Tibial nerve (tissue), 4 donors: Measurements from ENCODE around the gene CYTH4. TPM values are rescaled to one million over a fixed set of nuclear protein-coding genes. Genes with fewer than 3 reads are reported as not detected.
A peak's percentile ranks its signal among the peaks of the same experiment; 100 is the strongest.

Source experiments
- DNase-seq, 2 donors: peaks; one replicate each; pipeline ENCODE4 v3.0.0-alpha.2; 2019; ENCODE audit warnings: low spot score in 2 of 2
- H3K27ac ChIP-seq, 4 donors: fragments of 200-600 bp; sonication (generic) in 3 of 4; one replicate each; pipeline ENCODE4 v1.5.1; 2017 to 2019; ENCODE audit warnings: mild to moderate bottlenecking in 1 of 4
- H3K27me3 ChIP-seq, 2 donors: fragments of 200-600 bp; sonication (generic) in 1 of 2; one replicate each; pipeline versions ENCODE4 v1.5.1 to v1.6.0; 2017 to 2019
- H3K36me3 ChIP-seq, 3 donors: fragments of 200-600 bp; sonication (generic); one replicate each; pipeline ENCODE4 v1.5.1; 2018 to 2019
- H3K4me1 ChIP-seq, 4 donors: fragments of 200-600 bp; sonication (generic) in 3 of 4; one replicate each; pipeline ENCODE4 v1.5.1; 2017 to 2019
- H3K4me3 ChIP-seq, 4 donors: fragments of 200-600 bp; sonication (generic) in 3 of 4; one replicate each; pipeline ENCODE4 v1.5.1; 2017 to 2019; ENCODE audit warnings: mild to moderate bottlenecking in 1 of 4, moderate library complexity in 1 of 4
- H3K9me3 ChIP-seq, 4 donors: fragments of 200-600 bp; sonication (generic) in 3 of 4; one replicate each; pipeline ENCODE4 v1.5.1; 2017 to 2019
- CTCF ChIP-seq, 5 experiments: fragments of 200-600 bp in 3 of 5; fragments of 450-650 bp in 2 of 5; sonication (generic) in 3 of 5; IDR thresholded peaks; one replicate each; pipeline ENCODE4 v1.5.1; 2016 to 2019; ENCODE audit warnings: antibody characterized with exemption in 5 of 5, mild to moderate bottlenecking in 3 of 5, moderate library complexity in 2 of 5
- EP300 ChIP-seq, 2 donors: sonication (generic); formaldehyde crosslinking; IDR thresholded peaks; one replicate each; pipeline ENCODE4 v1.6.1; 2017; ENCODE audit warnings: antibody characterized with exemption in 2 of 2, mild to moderate bottlenecking in 1 of 2
- POLR2A ChIP-seq, 2 donors: fragments of 450-650 bp; IDR thresholded peaks; one replicate each; pipeline ENCODE4 v1.6.1; 2017; ENCODE audit warnings: antibody characterized with exemption in 2 of 2, mild to moderate bottlenecking in 2 of 2, moderate library complexity in 2 of 2
- WGBS, 2 donors: methylation state at CpG; one replicate each; pipeline ENCODE4 v1.1.5; 2018; 5-methylcytosine and 5-hydroxymethylcytosine counted together
- total RNA-seq, 4 donors: library from RNA; depleted of rRNA; stranded (reverse); fragments of >200 nt; gene quantifications; one replicate each; pipeline ENCODE4 v1.1.0, GENCODE V29; 2016

Gene CYTH4
- total RNA-seq, 4 donors from 2014 or later, result 7.7 to 27.3 (median 19.0) TPM

GRCh38 chr22:37267661-37268413 lies 14.5 kb upstream of the CYTH4 start:
- peak overlapping the region in 2 of 4 donors; percentile 43 to 51 for H3K4me3 ChIP-seq
- peak overlapping the region in 1 of 4 donors; percentile 59 for H3K27ac ChIP-seq
- peaks cover 0 to 19% (median 0%) of the 10 kb centered on the region in 4 donors for H3K9me3 ChIP-seq
- 69 to 72% methylated on average over 11 of the region's 11 CpGs for WGBS, 2 donors
- peaks cover 0 to 10% (median 0%) of the 10 kb centered on the region in 4 donors for H3K4me1 ChIP-seq
- DNase-seq, result no peak
- peaks cover 0 to 26% of the 10 kb centered on the region in 2 donors for H3K27me3 ChIP-seq
- H3K36me3 ChIP-seq, result no peaks in the 10 kb centered on the region
- TF ChIP-seq EP300 (IDR thresholded peaks at IDR 0.05) (peak in 1 of 2 donors; percentile 50), POLR2A (IDR thresholded peaks at IDR 0.05) (no peak)

DNA sequence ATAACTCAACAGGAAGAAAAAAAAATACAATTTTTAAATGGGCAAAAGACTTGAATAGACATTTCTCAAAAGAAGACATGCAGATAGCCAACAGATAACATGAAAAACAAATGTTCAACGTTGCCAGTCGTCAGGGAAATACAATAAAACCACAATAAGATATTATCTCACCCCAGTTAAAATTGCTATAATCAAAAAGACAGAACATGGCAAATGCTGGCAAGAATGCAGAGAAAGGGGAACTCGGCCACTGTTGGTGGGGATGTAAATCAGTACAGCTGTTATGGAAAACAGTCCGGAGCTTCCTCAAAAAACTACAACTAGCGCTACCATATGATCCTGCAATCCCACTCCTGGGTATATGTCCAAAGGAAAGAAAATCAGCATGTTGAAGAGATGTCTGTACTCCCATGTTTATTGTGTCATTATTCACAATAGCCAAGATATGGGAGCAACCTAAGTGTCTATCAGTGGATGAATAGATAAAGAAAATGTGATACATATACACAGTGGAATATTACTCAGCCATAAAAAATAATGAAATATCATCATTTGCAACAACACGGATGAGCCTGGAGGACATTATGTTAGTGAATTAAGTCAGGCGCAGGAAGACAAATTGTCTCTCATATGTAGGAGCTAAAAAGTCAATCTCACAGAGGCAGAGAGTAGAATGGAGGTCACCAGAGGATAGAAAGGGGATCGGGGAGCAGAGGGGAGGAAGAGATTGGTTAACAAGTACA lies 12.2 kb upstream of the CYTH4 start:
- no peaks in the 10 kb centered on the region for H3K9me3 ChIP-seq

DNA sequence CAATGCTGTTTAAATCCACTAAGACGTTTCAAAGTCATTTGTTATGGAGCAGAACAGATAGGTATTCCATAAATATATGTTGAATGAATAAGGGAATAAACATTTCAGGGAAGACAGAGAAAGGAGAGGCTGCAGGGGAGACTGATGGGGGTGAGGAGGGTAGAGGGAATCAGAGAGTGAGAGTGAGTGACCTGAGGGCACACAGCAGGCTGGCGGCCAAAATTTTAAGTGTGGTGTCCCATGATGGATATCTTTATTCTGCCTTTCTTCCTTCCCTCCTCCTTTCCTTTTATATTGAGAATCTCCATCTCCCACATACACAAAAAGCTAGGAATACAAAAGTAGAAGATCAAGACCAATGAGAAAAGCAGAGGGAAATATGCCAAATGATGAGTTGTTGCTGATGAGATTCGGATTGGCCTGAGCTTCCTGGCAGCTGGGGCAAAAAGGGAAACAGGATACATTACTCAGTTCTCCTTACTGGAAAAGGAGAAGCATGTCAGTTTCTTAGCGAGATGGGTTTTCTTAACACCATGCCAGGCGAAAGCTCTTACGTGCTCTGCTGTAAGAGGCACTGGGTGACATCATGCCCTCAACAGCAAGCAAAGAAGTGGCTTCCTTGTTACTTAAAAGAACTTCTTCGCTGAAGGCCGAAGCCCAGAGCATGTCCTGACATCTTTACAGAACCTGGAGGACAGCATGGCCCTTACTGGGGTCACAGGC lies 11.2 kb upstream of the CYTH4 start:
- Histone ChIP-seq H3K4me1 (peaks cover 0 to 10% (median 0%) of the 10 kb centered on the region in 4 donors), H3K27me3 (peaks cover 0 to 27% of the 10 kb centered on the region in 2 donors), H3K4me3 (no peak overlapping the region), H3K27ac (no peak overlapping the region), H3K9me3 (no peaks in the 10 kb centered on the region), H3K36me3 (no peaks in the 10 kb centered on the region)
- no peak for DNase-seq
- TF ChIP-seq EP300 (IDR thresholded peaks at IDR 0.05), result no peak
- TF ChIP-seq POLR2A (IDR thresholded peaks at IDR 0.05), result no peak
- no peak for TF ChIP-seq CTCF (IDR thresholded peaks at IDR 0.05)
- WGBS, 2 donors, result 68% methylated on average over 8 of the region's 8 CpGs

More for the DNA sequence above, 12.2 kb upstream of the CYTH4 start:
- H3K27me3 ChIP-seq, result peaks cover 0 to 34% of the 10 kb centered on the region in 2 donors
- no peaks in the 10 kb centered on the region for H3K36me3 ChIP-seq
- DNase-seq, result no peak
- WGBS, 2 donors, result 69 to 71% methylated on average over 8 of the region's 8 CpGs
- H3K4me3 ChIP-seq, result no peak overlapping the region
- no peak for TF ChIP-seq EP300 (IDR thresholded peaks at IDR 0.05)
- no peak for TF ChIP-seq CTCF (IDR thresholded peaks at IDR 0.05)
- TF ChIP-seq POLR2A (IDR thresholded peaks at IDR 0.05), result no peak
- no peak overlapping the region for H3K27ac ChIP-seq
- H3K4me1 ChIP-seq, result peaks cover 0 to 10% (median 0%) of the 10 kb centered on the region in 4 donors

- H3K27ac ChIP-seq, result no peak overlapping the region
Observed at GRCh38 chr22:37273126-37273845, 9.0 kb upstream of the CYTH4 start.

More at GRCh38 chr22:37273126-37273845, 9.0 kb upstream of the CYTH4 start:
- Histone ChIP-seq H3K4me3 (no peak overlapping the region), H3K9me3 (no peaks in the 10 kb centered on the region), H3K36me3 (no peaks in the 10 kb centered on the region), H3K27me3 (peaks cover 0 to 18% of the 10 kb centered on the region in 2 donors), H3K4me1 (no peaks in the 10 kb centered on the region)
- TF ChIP-seq EP300 (IDR thresholded peaks at IDR 0.05) (no peak), CTCF (IDR thresholded peaks at IDR 0.05) (no peak), POLR2A (IDR thresholded peaks at IDR 0.05) (no peak)
- DNase-seq, result no peak
- WGBS, 2 donors, result 44 to 54% methylated on average over 17 of the region's 17 CpGs
